Activated gamma-delta T cell treated with Interleukin-2 at 50 U/mL for 16 hours (primary cell): ENCODE results near the gene ATP9B.
"Not testable (repeated sequence)": the region's sequence is repeated elsewhere in the genome, so short reads cannot be mapped to it uniquely, and the experiment has no call there.

ENCODE experiments used
- DNase-seq: peaks from one replicate; pipeline ENCODE4 v3.0.0-alpha.2; 2020

The ATP9B gene

DNA sequence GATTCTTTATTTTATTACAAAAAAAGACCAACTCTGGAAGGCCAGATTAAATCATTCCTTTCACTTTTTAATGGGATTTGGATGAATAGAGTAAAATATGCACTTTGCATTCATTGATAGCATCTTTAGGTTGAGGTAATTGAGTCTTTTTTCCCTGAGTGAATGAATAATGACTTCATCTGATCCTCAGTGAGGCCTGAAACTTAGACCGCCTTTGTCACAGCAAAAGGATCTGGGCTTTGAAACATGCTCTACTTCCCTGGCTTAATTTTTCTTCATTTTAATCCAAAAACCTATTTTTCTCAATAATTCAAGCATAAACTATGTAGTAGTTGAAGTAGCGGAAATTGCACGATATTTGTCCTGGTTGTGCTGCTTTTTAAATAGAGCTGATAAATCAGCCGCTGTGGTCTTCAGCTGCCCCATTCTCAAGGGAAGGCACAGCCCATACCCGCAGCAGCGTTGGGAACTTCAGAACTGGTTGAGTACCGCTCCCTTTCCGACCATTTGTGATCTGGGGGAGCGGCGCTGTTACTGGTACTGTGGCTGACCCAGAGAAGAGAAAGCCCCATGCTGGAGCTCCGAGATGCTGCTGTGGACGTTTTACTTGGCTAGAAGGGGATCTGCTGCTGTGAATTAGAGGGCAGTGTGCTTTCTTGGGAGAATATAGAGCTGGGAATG lies 181.2 kb downstream of the ATP9B start:
- DNase-seq = no peak

DNA sequence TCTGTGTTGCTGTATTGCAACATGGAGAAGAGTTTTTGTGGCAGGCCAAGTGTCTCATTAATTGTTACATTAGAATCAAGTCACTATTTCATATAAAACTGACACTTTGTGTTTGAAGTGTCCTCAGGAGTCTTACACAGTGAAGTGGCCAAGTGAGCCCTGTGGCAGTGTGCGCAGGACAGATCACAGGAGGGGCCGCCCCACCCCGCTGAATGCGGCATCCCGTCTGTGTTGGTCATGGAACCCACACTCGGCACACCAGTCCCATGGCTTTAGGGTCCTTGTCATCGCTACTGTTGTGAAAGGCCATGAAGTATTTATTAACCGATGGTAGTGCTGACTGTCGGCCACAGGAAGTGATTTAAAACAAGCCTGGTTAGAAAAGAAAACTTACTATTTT lies 181.8 kb downstream of the ATP9B start:
- no peak for DNase-seq

DNA sequence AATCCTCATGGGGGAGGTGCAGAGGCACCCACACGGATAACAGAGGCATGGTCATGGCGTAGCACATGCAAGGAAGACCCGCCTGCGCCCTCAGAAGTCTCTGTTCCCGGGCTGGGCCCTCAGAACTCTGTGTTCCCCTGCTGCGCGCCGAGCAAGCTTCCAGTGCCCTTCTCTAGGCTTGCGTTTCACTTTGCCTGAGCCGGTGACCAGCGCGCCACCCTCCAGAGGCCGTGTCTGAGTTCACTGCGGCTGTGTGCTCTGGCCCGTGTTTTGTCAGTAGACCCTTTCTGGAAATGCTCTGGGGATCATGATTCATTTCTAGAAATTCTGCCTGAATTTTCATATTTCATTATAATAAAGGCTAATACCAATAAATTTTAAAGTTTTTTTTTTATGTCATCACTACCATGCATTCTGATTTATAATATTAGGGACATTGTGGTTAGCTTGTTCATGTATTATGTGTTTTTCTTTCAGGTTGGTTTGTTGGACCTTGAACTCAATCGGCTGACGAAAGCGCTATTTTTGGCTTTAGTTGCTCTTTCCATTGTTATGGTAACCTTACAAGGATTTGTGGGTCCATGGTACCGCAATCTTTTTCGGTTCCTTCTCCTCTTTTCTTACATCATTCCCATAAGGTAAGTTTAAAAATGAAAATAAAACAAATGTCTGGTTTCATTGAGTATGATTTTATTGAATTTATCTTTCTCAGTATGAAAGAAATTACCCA lies 183.9 kb downstream of the ATP9B start:
- no peak for DNase-seq

GRCh38 chr18:79257480-79257879 lies 188.3 kb downstream of the ATP9B start:
- DNase-seq = no peak

DNA sequence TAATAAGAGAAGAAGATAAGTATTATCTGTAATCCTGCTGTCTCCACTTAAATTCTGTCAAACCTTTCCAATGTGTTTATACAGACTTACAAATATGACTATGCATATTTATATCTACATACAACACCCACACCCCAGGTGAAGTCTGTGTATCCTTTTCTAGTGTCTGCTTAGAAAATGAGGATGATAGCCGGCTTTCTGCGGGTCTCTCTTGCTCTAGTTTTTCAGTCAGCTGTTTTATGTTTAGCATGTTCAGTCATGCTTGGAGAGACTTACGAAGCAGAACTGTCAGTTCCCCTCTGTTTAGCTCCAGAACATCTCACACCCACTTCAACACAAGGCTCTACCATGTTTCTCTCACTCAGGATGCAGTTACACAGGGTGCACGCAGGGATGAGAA lies 189.3 kb downstream of the ATP9B start:
- no peak for DNase-seq

GRCh38 chr18:79259218-79259617 lies 190.0 kb downstream of the ATP9B start:
- no peak for DNase-seq

DNA sequence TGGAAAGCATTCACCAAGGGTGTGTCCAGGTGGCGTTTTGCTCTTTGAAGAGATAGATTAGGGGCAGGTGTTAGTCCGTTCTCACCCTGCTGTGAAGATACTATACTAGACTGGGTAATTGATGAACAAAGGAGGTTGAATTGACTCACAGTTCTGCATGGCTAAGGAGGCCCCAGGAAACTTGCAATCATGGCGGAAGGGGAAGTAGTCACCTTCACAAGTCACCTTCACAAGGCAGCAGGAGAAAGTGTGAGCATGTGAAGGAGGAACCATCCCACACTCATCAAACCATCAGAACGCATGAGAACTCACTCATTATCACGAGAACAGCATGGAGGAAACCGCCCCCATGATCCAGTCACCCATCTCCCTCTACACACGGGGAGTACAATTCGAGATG lies 190.8 kb downstream of the ATP9B start:
- DNase-seq = no peak

DNA sequence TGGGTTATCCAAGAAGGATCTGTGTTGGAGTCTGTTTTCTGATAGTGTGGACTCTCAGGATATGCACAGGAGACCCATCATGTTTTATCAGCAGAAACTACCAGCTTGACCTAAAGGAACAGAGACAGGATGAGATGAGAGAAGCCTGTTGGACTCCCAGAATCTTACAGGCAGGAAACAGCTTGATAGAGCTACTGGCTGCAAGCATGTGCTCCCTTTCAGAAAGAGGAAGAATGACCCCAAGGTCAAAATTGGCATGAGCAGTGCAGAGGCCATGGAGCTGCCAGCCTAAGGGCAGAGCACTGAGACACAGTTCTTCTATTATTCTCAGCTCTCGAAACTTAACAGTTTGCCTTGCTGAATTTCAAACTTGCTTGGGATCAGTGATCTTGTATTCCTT lies 191.3 kb downstream of the ATP9B start:
- DNase-seq = no peak

DNA sequence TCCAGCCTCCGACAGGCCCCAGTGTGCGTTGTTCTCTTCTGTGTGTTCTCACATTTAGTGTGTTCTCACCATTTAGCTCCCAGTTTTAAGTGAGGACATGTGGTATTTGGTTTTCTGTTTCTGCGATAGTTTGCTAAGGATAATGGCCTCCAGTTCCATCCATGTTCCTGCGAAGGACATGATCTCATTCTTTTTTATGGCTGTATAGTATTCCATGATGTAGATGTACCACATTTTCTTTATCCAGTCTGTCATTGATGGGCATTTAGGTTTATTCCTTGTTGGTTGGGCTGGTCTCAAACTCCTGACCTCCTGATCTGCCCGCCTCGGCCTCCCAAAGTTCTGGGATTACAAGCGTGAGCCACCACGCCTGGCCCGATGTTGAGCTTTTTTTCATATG lies 195.9 kb downstream of the ATP9B start:
- DNase-seq = not testable (repeated sequence)

GRCh38 chr18:79271812-79272211 lies 202.6 kb downstream of the ATP9B start:
- not testable (repeated sequence) for DNase-seq

GRCh38 chr18:79272916-79273315 lies 203.7 kb downstream of the ATP9B start:
- no peak for DNase-seq

DNA sequence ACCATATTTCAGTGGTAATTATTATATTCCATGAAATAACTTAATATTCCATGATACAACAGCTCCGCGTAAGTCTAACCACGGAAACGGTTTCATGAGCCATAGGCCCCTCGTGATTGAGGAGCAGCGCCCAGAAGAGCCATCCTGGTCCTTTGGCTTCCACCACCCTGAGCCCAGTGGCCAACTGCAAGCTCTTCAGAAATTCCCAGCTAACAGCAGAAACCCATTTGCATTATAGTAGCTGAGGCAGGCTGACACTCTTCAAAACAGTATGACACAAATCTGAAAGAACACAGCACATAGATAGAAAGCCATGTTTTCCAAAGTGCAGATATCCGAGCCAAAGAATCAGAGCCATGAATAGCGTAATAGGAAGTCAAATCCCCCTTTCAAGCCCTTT lies 205.6 kb downstream of the ATP9B start:
- DNase-seq = no peak

DNA sequence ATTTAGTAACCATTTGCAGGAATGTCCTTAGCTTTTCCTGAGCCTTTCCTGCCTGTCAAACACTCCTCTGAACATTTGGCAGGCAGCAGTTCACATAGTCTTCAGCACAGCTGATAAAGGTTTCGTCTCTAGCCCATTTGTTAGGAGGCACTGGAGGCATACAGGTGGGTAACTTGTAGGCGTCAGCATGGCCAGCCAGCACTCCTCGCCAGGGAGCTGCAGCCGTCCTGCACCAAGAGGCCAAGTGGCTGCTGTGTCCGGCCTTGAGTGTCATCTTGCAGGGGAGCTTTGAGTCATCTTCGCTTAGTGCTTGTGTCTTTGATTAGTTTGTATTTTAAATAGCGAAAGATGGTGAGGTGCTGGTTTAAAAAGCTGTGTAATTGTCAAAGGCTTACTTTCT lies 206.3 kb downstream of the ATP9B start:
- no peak for DNase-seq

DNA sequence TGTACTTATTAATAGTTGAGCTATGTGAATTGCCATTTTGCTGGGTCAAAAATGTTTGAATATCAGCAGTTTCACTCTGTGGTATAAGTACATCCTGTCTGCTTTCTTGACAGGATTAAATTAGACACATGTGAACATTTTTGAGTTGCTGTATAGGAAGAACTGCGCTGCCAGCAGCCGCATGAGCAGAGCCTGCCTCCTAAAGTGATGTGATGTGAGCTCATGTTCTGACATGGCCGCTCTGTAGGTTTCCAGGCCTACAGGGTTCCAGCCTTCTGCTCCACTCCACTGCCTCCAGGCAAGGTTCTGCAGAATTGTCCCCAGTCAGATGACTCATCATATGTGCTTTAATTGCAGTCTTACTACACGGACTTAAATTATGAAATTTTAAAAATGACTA lies 206.8 kb downstream of the ATP9B start:
- no peak for DNase-seq

DNA sequence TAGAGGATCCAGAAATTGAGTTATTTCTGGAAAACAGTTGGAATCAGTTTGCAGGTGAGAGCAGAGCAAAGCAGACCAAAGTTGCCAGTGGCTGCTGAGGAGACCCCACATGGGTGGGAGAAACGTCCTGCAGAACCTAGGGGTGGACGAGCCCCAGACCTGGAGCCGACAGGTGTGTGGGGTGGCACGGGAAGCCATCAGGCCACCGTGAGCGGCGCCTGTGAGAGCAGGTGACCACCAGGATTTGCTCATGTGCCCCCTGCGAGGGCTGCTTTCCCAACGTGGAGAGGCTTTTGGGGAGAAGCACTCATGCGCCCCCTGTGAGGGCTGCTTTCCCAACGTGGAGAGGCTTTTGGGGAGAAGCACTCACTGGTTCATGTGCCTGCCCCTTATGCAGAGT lies 209.7 kb downstream of the ATP9B start:
- no peak for DNase-seq

GRCh38 chr18:79283131-79283810 lies 214.1 kb downstream of the ATP9B start:
- no peak for DNase-seq

DNA sequence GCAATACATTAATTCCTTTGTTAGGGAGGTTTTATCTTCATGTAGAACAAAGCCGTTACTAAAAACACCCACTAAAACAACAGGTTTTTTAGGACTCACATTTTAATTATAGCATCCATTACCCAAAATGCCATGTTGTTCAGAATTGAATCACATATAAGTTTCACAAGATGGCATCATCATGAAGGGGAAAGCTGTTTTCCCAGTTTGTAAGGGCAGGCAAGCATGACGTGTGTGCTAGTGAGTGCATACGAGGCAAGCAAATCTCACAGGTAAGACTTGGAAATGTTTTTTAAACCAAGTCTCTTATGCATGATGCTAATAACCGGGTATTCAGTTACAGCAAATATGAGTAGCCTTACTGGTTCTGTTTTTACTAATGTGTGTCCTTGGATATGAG lies 214.7 kb downstream of the ATP9B start:
- no peak for DNase-seq

GRCh38 chr18:79285191-79285590 lies 216.0 kb downstream of the ATP9B start:
- not testable (repeated sequence) for DNase-seq

DNA sequence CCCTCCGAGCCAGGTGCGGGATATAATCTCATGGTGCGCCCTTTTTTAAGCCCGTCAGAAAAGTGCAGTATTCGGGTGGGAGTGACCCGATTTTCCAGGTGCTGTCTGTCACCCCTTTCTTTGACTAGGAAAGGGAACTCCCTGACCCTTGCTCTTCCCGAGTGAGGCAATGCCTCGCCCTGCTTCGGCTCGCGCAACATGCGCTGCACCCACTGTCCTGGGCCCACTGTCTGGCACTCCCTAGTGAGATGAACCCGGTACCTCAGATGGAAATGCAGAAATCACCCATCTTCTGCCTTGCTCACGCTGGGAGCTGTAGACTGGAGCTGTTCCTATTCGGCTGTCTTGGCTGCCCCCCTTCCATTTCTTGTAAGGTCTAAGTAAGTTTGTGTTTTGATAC lies 221.2 kb downstream of the ATP9B start:
- DNase-seq = not testable (repeated sequence)

- DNase-seq = no peak
Observed at GRCh38 chr18:79290876-79291275, 221.7 kb downstream of the ATP9B start.

GRCh38 chr18:79294235-79294634 lies 225.0 kb downstream of the ATP9B start:
- no peak for DNase-seq

DNA sequence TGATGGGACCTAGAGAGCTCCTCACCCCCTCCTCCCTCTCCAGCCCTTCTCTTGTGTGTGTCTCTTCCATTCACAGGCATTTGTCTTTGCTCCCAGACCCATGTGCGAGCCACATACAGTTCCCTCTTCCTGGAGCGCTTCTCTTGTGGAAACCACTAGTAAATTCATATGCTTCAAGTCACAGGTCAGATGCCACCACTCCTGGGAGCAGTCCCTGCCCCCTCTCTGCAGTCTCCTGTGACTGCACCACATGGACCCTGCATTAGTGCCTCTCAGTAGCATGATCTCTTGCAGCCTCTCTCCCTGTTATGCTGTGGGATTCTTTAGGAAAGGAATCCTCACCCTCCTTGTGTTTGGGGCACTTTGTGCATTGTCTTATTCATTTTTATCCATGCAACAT lies 230.1 kb downstream of the ATP9B start:
- no peak for DNase-seq

- no peak for DNase-seq
Observed at GRCh38 chr18:79299711-79300110, 230.5 kb downstream of the ATP9B start.

GRCh38 chr18:79300413-79300812 lies 231.2 kb downstream of the ATP9B start:
- DNase-seq = no peak
